Fibroblast of mammary gland (primary cell): ENCODE results near the gene PDE2A.

ENCODE experiments used
- DNase-seq: peaks from one replicate; pipeline ENCODE4 v3.0.0-alpha.2; 2010; ENCODE audit warnings: low read depth
- H3K4me3 ChIP-seq: 2 replicates; pipeline ENCODE4 v1.5.1; 2011; ENCODE audit warnings: low read depth, mild to moderate bottlenecking, low read length, moderate library complexity; ENCODE audit not compliant: control insufficient read depth
- TF ChIP-seq, protein P1 (sequence below): conservative IDR thresholded peaks from 2 replicates; pipeline ENCODE4 v1.5.1; 2011; ENCODE audit warnings: low read depth, low read length, inconsistent platforms; ENCODE audit not compliant: control insufficient read depth, insufficient read depth

Gene PDE2A

DNA sequence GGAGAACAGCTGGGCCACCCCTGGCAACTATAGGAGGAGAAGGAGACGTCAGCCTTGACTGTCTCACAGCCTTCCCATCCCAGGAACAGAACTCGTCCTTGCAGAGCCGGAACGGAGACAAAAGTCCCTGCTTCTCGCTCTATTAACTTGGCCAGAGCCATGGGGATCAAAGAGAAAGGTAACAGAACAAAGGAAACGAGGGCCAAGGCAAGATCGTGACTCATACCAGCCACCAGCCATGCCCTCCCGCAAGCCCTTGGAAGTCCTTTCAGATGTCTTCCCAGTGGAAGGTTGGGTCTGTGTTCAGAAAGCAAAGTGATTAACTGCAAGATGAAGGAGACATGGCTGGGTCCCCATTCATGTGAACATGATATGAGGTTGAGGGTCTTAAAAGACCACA, 64.7 kb downstream of the PDE2A start:
- no peak for DNase-seq

DNA sequence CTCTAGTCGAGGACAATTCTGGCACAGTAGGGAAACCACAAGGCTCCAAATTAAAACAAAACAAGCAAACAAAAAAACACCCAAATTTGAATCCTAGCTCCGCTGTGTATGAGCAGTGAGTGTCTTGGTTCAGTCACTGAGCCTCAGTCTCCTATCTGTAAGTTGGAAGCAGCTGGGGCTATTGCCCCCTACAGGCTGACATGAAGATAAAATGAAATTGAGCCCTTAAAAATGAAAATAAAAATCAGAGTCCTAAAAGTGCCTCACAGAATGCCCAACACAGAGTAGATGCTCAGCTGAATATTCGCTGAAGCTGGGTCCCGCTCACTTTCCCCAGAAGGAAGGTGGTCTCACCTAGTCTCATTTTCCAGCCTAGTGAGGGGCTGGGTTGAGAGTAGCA, 65.2 kb downstream of the PDE2A start:
- H3K4me3 ChIP-seq: no peak overlapping the region
- peak; percentile 38 for DNase-seq
- TF ChIP-seq, protein P1, sequence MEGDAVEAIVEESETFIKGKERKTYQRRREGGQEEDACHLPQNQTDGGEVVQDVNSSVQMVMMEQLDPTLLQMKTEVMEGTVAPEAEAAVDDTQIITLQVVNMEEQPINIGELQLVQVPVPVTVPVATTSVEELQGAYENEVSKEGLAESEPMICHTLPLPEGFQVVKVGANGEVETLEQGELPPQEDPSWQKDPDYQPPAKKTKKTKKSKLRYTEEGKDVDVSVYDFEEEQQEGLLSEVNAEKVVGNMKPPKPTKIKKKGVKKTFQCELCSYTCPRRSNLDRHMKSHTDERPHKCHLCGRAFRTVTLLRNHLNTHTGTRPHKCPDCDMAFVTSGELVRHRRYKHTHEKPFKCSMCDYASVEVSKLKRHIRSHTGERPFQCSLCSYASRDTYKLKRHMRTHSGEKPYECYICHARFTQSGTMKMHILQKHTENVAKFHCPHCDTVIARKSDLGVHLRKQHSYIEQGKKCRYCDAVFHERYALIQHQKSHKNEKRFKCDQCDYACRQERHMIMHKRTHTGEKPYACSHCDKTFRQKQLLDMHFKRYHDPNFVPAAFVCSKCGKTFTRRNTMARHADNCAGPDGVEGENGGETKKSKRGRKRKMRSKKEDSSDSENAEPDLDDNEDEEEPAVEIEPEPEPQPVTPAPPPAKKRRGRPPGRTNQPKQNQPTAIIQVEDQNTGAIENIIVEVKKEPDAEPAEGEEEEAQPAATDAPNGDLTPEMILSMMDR: peak; percentile 61

More for the DNA sequence above, 64.7 kb downstream of the PDE2A start:
- TF ChIP-seq, protein P1: no peak
- no peak overlapping the region for H3K4me3 ChIP-seq

DNA sequence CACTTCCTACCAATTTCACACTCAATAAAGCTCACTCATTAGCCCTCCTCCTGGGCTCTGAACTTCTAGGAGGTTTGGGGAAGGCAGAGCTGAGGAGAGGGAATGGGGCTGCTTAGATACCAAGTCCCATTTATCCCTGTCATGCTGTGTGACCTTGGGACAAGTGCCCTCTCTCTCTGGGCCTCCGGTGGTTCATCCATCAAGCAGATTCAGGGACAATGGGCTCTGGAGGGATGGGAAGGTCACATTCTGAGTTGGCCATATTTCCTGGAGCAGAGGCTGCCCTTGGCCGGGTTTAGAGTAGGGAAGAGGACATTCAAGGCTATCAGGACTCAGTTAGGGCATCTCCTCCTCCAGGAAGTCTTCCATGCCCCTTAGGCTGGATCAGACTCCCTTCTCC, 66.7 kb downstream of the PDE2A start:
- DNase-seq: no peak
- TF ChIP-seq, protein P1: no peak
- no peak overlapping the region for H3K4me3 ChIP-seq

DNA sequence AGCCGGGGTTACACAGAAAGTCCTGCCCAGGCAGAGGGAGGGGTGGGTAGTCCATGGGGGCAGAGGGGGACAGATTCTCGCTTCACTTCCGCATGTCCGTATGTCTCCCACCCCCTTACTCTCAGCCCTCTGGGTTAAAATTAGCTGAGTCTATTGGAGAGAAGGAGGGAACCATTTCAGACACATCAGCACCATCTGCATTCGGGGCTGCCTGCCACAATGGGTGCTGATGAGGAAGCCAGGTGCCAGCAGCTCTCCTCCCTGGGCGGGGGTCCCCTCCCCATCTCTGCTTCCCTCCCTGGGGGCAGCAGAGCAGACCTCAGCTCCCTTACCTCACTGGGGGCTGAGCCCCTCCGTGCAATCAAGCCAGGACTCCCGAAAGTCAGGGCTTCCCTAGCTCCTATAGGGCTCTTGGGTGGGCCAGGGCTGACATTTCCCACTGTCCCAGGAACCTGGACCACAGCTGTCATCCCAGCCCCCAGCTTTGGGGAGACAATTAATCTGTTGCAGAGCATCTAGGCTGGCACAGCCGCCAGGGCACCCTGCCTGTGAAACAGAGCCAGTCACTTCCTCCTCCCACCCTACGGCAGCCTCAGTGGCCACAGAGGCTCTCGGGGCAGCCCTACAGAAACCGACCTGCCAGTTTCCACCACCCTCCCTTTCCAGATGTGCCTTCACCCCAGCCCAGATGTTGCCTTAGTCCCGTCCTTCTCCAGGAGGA, 67.3 kb downstream of the PDE2A start:
- TF ChIP-seq, protein P1: no peak
- no peak overlapping the region for H3K4me3 ChIP-seq
- no peak for DNase-seq

DNA sequence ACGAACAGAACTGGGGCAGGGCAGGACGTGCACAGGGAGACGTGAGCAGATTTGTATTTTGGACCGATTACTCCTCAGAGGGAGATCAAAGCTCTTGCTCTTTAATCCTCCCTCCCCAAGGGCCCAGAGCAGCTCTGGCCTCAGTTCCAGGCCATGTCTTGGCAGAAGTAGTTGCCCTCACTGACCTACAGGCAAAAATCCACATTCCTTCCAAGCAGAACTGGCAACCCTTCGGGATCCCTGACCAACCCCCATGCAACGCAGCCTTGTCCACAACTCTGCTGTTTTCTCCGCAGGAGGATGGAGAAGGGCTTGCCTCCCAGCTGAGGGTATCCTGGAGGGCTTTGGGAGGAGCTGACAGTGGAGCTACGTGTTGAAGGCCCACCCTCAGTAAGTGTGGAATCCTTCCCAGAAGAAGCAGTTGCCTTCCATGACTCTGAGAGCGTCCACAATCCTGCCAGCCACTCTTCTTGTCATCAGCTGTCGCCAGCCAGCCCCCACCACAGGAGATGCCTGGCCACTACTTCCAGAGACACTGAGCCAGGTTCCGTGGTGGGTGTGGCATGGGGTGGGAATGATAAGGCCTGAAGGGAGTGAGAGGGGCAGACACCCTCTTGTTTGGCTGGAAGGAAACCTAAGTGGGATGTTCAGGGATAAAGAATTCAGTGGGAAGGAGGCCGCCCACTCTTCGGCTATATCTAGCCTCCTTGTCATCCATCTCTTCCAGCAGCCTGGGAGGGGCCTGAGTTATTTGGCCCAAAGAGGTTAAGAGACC, 68.1 kb downstream of the PDE2A start:
- no peak for DNase-seq
- H3K4me3 ChIP-seq: no peak overlapping the region
- TF ChIP-seq, protein P1: no peak

DNA sequence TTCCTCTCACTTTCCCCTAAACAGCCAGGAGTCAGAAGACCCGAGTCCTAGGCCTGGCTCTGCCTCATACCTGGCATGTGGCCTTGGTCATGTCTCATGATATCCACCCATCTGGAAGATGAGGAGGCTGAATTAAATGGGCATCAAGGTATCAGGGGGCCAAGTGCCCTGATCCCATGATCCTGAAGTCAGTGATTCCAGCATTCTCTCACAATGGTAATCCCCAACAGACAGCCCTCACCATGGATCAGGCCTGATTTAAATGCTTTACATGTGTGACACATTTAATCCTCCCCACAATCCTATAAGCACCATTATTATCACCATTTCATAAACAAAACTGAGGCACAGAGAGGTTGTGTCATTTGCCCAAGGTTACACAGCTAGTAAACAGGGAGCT, 70.0 kb downstream of the PDE2A start:
- TF ChIP-seq, protein P1: no peak
- no peak overlapping the region for H3K4me3 ChIP-seq
- DNase-seq: no peak
